Heart left ventricle (tissue), 13 donors: ENCODE data around the gene FOXE3.

Source experiments
- CTCF ChIP-seq, 12 donors: fragments of 200-600 bp; sonication (generic) in 4 of 12; IDR thresholded peaks; one replicate each; pipeline versions ENCODE4 v1.5.0 to v1.8.0; 2018 to 2022; ENCODE audit warnings: antibody characterized with exemption in 12 of 12, mild to moderate bottlenecking in 5 of 12
- POLR2A ChIP-seq, 2 donors: fragments of 450-650 bp; IDR thresholded peaks; one replicate each; pipeline ENCODE4 v1.6.1; 2017; ENCODE audit warnings: antibody characterized with exemption in 2 of 2, mild to moderate bottlenecking in 2 of 2, moderate library complexity in 2 of 2
- donor health status: ischemic (EF 13 %, LVEDD 7.1; RV severe dilation, severe dysfunction).
- donor health status: DM: no; HTN: yes; CAD: no.
- donor health status: DM: no; HTN: no; CAD: no.
- donor health status: ischemic (EF 25% LVEDD 6.9; RV normal size, moderate dysfunction).
- donor health status: ischemic (EF 25% LVEDD 5.7; RV mildly dilated, moderate dysfunction).
- donor health status: ischemic (EF 35%, LVEDD 5.7; RV mildly dilated, moderate dysfunction).
- donor health status: nonischemic (EF 11% LVEDD 7.7; RV severe dilation, severe dysfunction).
- donor health status: DM: yes; HTN: yes; CAD: no.
- donor health status: PGD.
- donor health status: ischemic (EF 29% LVEDD 5.4; RV normal size, mild dysfunction).
- donor health status: nonischemic (EF 23%, LVEDD 6.1; RV moderate dilation, normal function).

DNA sequence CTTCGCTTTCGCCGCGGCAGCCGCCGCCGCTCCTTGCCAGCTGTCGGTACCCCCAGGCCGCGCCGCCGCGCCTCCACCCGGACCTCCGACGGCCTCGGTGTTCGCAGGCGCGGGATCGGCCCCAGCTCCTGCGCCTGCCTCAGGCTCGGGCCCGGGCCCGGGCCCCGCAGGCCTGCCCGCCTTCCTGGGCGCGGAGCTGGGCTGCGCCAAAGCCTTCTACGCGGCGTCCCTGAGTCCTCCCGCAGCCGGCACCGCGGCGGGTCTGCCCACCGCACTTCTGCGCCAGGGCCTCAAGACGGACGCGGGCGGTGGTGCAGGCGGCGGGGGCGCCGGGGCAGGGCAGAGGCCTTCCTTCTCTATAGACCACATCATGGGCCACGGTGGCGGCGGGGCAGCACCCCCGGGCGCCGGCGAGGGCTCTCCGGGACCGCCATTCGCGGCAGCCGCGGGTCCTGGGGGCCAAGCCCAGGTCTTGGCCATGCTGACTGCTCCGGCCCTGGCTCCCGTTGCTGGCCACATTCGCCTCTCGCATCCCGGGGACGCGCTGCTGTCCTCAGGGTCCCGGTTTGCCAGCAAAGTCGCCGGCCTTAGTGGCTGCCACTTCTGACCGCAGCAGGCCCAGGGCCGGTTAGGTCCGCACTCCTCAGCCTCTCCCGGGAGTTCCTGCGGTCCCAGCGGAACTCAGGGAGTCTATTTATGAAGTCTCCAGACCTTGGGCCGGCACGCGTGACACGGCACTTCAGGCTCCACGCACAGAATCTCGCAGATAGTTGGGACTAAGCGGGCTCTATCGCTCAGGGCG, 23.1 kb downstream of the FOXE3 start:
- no peak for TF ChIP-seq CTCF (IDR thresholded peaks at IDR 0.05)
- TF ChIP-seq POLR2A (IDR thresholded peaks at IDR 0.05), result no peak
